HepG2 (cell line): Measurements from ENCODE around the gene AIF1. TPM values are rescaled to one million over a fixed set of nuclear protein-coding genes. Genes with fewer than 3 reads are reported as not detected.
A peak's percentile ranks its signal among the peaks of the same experiment; 100 is the strongest.

ENCODE experiments used
- ARNT2 ChIP-seq: sonication (generic); formaldehyde crosslinking; IDR thresholded peaks from 2 replicates; pipeline ENCODE4 v1.8.0; 2022; ENCODE audit warnings: mild to moderate bottlenecking, low read depth, missing genetic modification reagents, moderate library complexity
- BCL6 ChIP-seq: IDR thresholded peaks from 2 replicates; pipeline ENCODE4 v1.6.1; 2016; ENCODE audit warnings: missing genetic modification reagents, missing compliant biosample characterization
- CBX1 ChIP-seq: IDR thresholded peaks from one replicate; pipeline ENCODE4 v1.6.1; 2016; ENCODE audit warnings: antibody characterized with exemption, low read depth
- ELF3 ChIP-seq: IDR thresholded peaks from 2 replicates; pipeline ENCODE4 v1.6.1; 2016; ENCODE audit warnings: missing genetic modification reagents, missing compliant biosample characterization
- ETV6 ChIP-seq: sonication (generic); formaldehyde crosslinking; conservative IDR thresholded peaks from 2 replicates; pipeline ENCODE4 v1.4.0; 2020; ENCODE audit warnings: missing genetic modification reagents
- HMGA1 ChIP-seq: sonication (generic); formaldehyde crosslinking; conservative IDR thresholded peaks from 2 replicates; pipeline ENCODE4 v1.4.0; 2020; ENCODE audit warnings: missing genetic modification reagents
- HNRNPL ChIP-seq: fragments of 200-400 bp; formaldehyde crosslinking; IDR thresholded peaks from 2 replicates; pipeline ENCODE4 v1.6.1; 2017; ENCODE audit warnings: mild to moderate bottlenecking, low read depth, low read length
- MAFF ChIP-seq: IDR thresholded peaks from 2 replicates; pipeline ENCODE4 v1.6.1; 2011; ENCODE audit warnings: low read depth, low read length, improper control_type of control experiment
- MEIS1 ChIP-seq: sonication (generic); formaldehyde crosslinking; IDR thresholded peaks from 2 replicates; pipeline ENCODE4 v1.9.0; 2021; ENCODE audit warnings: mild to moderate bottlenecking, missing genetic modification reagents, moderate library complexity, borderline replicate concordance
- RBAK ChIP-seq: sonication (generic); formaldehyde crosslinking; IDR thresholded peaks from 2 replicates; pipeline ENCODE4 v1.5.1; 2020; ENCODE audit warnings: mild to moderate bottlenecking, missing genetic modification reagents
- SAFB2 ChIP-seq: sonication (generic); formaldehyde crosslinking; IDR thresholded peaks from 2 replicates; pipeline ENCODE4 v1.5.1; 2020; ENCODE audit warnings: missing genetic modification reagents, low read depth, mild to moderate bottlenecking, borderline replicate concordance
- TOPORS ChIP-seq: sonication (generic); formaldehyde crosslinking; IDR thresholded peaks from 2 replicates; pipeline ENCODE4 v1.8.0; 2023; ENCODE audit warnings: mild to moderate bottlenecking, missing genetic modification reagents
- ZFP82 ChIP-seq: sonication (generic); formaldehyde crosslinking; IDR thresholded peaks from 2 replicates; pipeline ENCODE4 v1.5.1; 2020; ENCODE audit warnings: mild to moderate bottlenecking, missing genetic modification reagents, borderline replicate concordance
- ZNF562 ChIP-seq: sonication (generic); formaldehyde crosslinking; IDR thresholded peaks from 2 replicates; pipeline ENCODE4 v1.8.0; 2022; ENCODE audit warnings: missing genetic modification reagents, borderline replicate concordance
- ZNF737 ChIP-seq: sonication (generic); formaldehyde crosslinking; IDR thresholded peaks from 2 replicates; pipeline ENCODE4 v1.5.0; 2020; ENCODE audit warnings: missing genetic modification reagents, mild to moderate bottlenecking, borderline replicate concordance
- polyA plus RNA-seq, 8 experiments: library from polyadenylated mRNA; depleted of rRNA in 3 of 8; stranded (reverse) in 7 of 8; unstranded in 1 of 8; fragments of >200 nt; fragmentation: Illumina TruSeq in 4 of 8; extraction: Trizol in 4 of 8; gene quantifications; 2 replicates each; pipeline versions ENCODE4 v1.2.1 to v1.2.3, GENCODE V29; 2011 to 2016; ENCODE audit warnings: low read depth in 4 of 8, missing spikeins in 1 of 8, mixed read lengths in 1 of 8; ENCODE audit not compliant: insufficient read depth in 1 of 8
- total RNA-seq, 5 experiments: library from RNA; depleted of rRNA; stranded (reverse); fragments of >200 nt; fragmentation: Illumina TruSeq; extraction: Trizol; gene quantifications; 2 replicates each; pipeline ENCODE4 v1.2.3, GENCODE V29; 2016; ENCODE audit warnings: low read depth in 1 of 5
- TF ChIP-seq, protein P1 (sequence below): sonication (generic); formaldehyde crosslinking; IDR thresholded peaks from 2 replicates; pipeline ENCODE4 v1.4.0; 2020; ENCODE audit warnings: missing genetic modification reagents, borderline replicate concordance
- TF ChIP-seq, protein P2 (sequence below): sonication (generic); formaldehyde crosslinking; IDR thresholded peaks from 2 replicates; pipeline ENCODE4 v1.4.0; 2020; ENCODE audit warnings: mild to moderate bottlenecking, missing genetic modification reagents
- TF ChIP-seq, protein P3 (sequence below): sonication (generic); formaldehyde crosslinking; IDR thresholded peaks from 2 replicates; pipeline ENCODE4 v1.5.1; 2020; ENCODE audit warnings: mild to moderate bottlenecking, missing genetic modification reagents, moderate library complexity
- TF ChIP-seq, protein P4 (sequence below): sonication (generic); formaldehyde crosslinking; IDR thresholded peaks from 2 replicates; pipeline ENCODE4 v1.5.1; 2020; ENCODE audit warnings: missing genetic modification reagents, mild to moderate bottlenecking, borderline replicate concordance
- TF ChIP-seq, protein P5 (sequence below): conservative IDR thresholded peaks from 2 replicates; pipeline ENCODE4 v1.6.1; 2018; ENCODE audit warnings: missing genetic modification reagents

The AIF1 gene
- total and polyA plus RNA-seq, 2 of the 13 experiments (the other 11 are each of a cell fraction or from before 2014, with no cell fraction given), result 1.5 TPM; not detected in 1

DNA sequence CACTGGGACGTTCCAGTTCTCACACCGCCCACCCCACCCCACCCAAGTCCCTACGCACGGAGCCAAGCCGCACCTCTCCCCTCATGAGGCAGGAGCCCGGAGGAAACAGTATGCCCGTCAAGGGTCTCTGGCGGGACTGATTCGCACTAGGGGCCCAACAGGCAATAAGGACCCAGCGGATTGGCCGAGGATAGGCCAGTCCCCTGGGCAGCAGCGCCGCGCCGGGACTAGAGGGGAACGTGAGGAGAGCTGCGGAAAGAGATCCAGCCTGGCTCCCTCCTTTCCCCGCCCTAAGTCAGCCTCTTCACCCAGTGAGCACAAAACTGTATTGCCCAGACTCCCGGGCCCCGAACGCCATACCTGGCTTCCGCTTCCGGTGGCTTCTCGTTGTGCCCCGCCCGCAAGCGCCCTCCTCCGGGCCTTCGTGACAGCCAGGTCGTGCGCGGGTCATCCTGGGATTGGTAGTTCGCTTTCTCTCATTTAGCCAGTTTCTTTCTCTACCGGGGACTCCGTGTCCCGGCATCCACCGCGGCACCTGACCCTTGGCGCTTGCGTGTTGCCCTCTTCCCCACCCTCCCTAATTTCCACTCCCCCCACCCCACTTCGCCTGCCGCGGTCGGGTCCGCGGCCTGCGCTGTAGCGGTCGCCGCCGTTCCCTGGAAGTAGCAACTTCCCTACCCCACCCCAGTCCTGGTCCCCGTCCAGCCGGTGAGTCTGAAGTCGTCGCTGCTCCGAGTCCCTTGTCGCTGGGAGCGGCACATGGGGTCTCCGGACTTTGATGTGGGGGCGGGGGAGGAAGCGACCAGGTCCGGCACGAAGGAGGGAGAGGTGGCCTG, 50.7 kb downstream of the AIF1 start, which contains the start of gene CSNK2B (continued):
- TF ChIP-seq, protein P1, sequence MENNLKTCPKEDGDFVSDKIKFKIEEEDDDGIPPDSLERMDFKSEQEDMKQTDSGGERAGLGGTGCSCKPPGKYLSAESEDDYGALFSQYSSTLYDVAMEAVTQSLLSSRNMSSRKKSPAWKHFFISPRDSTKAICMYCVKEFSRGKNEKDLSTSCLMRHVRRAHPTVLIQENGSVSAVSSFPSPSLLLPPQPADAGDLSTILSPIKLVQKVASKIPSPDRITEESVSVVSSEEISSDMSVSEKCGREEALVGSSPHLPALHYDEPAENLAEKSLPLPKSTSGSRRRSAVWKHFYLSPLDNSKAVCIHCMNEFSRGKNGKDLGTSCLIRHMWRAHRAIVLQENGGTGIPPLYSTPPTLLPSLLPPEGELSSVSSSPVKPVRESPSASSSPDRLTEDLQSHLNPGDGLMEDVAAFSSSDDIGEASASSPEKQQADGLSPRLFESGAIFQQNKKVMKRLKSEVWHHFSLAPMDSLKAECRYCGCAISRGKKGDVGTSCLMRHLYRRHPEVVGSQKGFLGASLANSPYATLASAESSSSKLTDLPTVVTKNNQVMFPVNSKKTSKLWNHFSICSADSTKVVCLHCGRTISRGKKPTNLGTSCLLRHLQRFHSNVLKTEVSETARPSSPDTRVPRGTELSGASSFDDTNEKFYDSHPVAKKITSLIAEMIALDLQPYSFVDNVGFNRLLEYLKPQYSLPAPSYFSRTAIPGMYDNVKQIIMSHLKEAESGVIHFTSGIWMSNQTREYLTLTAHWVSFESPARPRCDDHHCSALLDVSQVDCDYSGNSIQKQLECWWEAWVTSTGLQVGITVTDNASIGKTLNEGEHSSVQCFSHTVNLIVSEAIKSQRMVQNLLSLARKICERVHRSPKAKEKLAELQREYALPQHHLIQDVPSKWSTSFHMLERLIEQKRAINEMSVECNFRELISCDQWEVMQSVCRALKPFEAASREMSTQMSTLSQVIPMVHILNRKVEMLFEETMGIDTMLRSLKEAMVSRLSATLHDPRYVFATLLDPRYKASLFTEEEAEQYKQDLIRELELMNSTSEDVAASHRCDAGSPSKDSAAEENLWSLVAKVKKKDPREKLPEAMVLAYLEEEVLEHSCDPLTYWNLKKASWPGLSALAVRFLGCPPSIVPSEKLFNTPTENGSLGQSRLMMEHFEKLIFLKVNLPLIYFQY (CRISPR knock-in tag), result peak; percentile 29; the same call in 1 of the 2 replicates
- TF ChIP-seq BCL6 (CRISPR knock-in tag), result peak; percentile 38
- peak; percentile 82; the same call in 1 of the 2 replicates for TF ChIP-seq ARNT2 (CRISPR knock-in tag)
- no peak; the same call in 1 of the 2 replicates for TF ChIP-seq SAFB2
- no peak for TF ChIP-seq HMGA1 (CRISPR knock-in tag)
- peak; percentile 73; the same call in 1 of the 2 replicates for TF ChIP-seq MEIS1 (CRISPR knock-in tag)
- TF ChIP-seq CBX1, result no peak
- TF ChIP-seq HNRNPL, result peak; percentile 80; the same call in 1 of the 2 replicates
- TF ChIP-seq, protein P2, sequence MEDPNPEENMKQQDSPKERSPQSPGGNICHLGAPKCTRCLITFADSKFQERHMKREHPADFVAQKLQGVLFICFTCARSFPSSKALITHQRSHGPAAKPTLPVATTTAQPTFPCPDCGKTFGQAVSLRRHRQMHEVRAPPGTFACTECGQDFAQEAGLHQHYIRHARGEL, result peak; percentile 90; the same call in 1 of the 2 replicates
- TF ChIP-seq ELF3 (CRISPR knock-in tag), result peak; percentile 80
- TF ChIP-seq, protein P3, sequence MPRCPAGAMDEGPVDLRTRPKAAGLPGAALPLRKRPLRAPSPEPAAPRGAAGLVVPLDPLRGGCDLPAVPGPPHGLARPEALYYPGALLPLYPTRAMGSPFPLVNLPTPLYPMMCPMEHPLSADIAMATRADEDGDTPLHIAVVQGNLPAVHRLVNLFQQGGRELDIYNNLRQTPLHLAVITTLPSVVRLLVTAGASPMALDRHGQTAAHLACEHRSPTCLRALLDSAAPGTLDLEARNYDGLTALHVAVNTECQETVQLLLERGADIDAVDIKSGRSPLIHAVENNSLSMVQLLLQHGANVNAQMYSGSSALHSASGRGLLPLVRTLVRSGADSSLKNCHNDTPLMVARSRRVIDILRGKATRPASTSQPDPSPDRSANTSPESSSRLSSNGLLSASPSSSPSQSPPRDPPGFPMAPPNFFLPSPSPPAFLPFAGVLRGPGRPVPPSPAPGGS, result no peak
- TF ChIP-seq ETV6, result no peak
- peak; percentile 6; the same call in 1 of the 2 replicates for TF ChIP-seq RBAK (CRISPR knock-in tag)
- TF ChIP-seq ZNF737 (CRISPR knock-in tag), result no peak
- TF ChIP-seq MAFF, result no peak
- TF ChIP-seq, protein P4, sequence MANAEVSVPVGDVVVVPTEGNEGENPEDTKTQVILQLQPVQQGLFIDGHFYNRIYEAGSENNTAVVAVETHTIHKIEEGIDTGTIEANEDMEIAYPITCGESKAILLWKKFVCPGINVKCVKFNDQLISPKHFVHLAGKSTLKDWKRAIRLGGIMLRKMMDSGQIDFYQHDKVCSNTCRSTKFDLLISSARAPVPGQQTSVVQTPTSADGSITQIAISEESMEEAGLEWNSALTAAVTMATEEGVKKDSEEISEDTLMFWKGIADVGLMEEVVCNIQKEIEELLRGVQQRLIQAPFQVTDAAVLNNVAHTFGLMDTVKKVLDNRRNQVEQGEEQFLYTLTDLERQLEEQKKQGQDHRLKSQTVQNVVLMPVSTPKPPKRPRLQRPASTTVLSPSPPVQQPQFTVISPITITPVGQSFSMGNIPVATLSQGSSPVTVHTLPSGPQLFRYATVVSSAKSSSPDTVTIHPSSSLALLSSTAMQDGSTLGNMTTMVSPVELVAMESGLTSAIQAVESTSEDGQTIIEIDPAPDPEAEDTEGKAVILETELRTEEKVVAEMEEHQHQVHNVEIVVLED (CRISPR knock-in tag), result peak; percentile 81; the same call in 1 of the 2 replicates
- peak; percentile 83 for TF ChIP-seq TOPORS (CRISPR knock-in tag)
- TF ChIP-seq, protein P5, sequence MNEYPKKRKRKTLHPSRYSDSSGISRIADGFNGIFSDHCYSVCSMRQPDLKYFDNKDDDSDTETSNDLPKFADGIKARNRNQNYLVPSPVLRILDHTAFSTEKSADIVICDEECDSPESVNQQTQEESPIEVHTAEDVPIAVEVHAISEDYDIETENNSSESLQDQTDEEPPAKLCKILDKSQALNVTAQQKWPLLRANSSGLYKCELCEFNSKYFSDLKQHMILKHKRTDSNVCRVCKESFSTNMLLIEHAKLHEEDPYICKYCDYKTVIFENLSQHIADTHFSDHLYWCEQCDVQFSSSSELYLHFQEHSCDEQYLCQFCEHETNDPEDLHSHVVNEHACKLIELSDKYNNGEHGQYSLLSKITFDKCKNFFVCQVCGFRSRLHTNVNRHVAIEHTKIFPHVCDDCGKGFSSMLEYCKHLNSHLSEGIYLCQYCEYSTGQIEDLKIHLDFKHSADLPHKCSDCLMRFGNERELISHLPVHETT, result 0 out of 2 replicates have a peak, but pooled peaks have one; percentile 62
- no peak for TF ChIP-seq ZNF562 (CRISPR knock-in tag)
- no peak for TF ChIP-seq ZFP82
